ENCODE results near the gene ZNF438. TPM values are rescaled to one million over a fixed set of nuclear protein-coding genes. Genes with fewer than 3 reads are reported as not detected.
"Not testable (repeated sequence)": the region's sequence is repeated elsewhere in the genome, so short reads cannot be mapped to it uniquely, and the experiment has no call there.

Gene ZNF438
- polyA plus RNA-seq, 1 donor: 7.3 TPM

- Histone ChIP-seq H3K27me3 (ENCODE audit: control insufficient read depth, insufficient read depth, low read length) (no peaks in the 10 kb centered on the region), H3K36me3 (ENCODE audit: control insufficient read depth, insufficient read depth, low read length) (no peaks in the 10 kb centered on the region), H3K9me3 (ENCODE audit: control insufficient read depth, low read depth, low read length) (no peaks in the 10 kb centered on the region), H3K27ac (ENCODE audit: low read length) (no peak overlapping the region), H3K4me3 (ENCODE audit: low read length) (no peak overlapping the region), H3K4me1 (ENCODE audit: control insufficient read depth, insufficient read depth, low read length) (no peaks in the 10 kb centered on the region)
- no peak for DNase-seq
Measured at GRCh38 chr10:30943451-30943850, 88.2 kb downstream of the ZNF438 start.

- Histone ChIP-seq H3K9me3 (ENCODE audit: control insufficient read depth, low read depth, low read length) (no peaks in the 10 kb centered on the region), H3K36me3 (ENCODE audit: control insufficient read depth, insufficient read depth, low read length) (no peaks in the 10 kb centered on the region), H3K27me3 (ENCODE audit: control insufficient read depth, insufficient read depth, low read length) (no peaks in the 10 kb centered on the region), H3K27ac (ENCODE audit: low read length) (no peak overlapping the region), H3K4me3 (ENCODE audit: low read length) (no peak overlapping the region), H3K4me1 (ENCODE audit: control insufficient read depth, insufficient read depth, low read length) (no peaks in the 10 kb centered on the region)
- 76% methylated on average over 5 of the region's 6 CpGs for WGBS (ENCODE audit: insufficient coverage, low lambda C conversion rate)
- DNase-seq: no peak
Measured at GRCh38 chr10:30940256-30940655, 91.4 kb downstream of the ZNF438 start.

GRCh38 chr10:30939643-30940251, 91.9 kb downstream of the ZNF438 start:
- H3K4me1 ChIP-seq (ENCODE audit: control insufficient read depth, insufficient read depth, low read length): no peaks in the 10 kb centered on the region
- no peak overlapping the region for H3K27ac ChIP-seq (ENCODE audit: low read length)
- no peaks in the 10 kb centered on the region for H3K27me3 ChIP-seq (ENCODE audit: control insufficient read depth, insufficient read depth, low read length)
- no peaks in the 10 kb centered on the region for H3K9me3 ChIP-seq (ENCODE audit: control insufficient read depth, low read depth, low read length)
- H3K4me3 ChIP-seq (ENCODE audit: low read length): no peak overlapping the region
- no peaks in the 10 kb centered on the region for H3K36me3 ChIP-seq (ENCODE audit: control insufficient read depth, insufficient read depth, low read length)
- no peak for DNase-seq

- no CpG with 5 or more reads among the region's 1 CpG for WGBS (ENCODE audit: insufficient coverage, low lambda C conversion rate)
- H3K27me3 ChIP-seq (ENCODE audit: control insufficient read depth, insufficient read depth, low read length): no peaks in the 10 kb centered on the region
- no peaks in the 10 kb centered on the region for H3K36me3 ChIP-seq (ENCODE audit: control insufficient read depth, insufficient read depth, low read length)
- no peak overlapping the region for H3K27ac ChIP-seq (ENCODE audit: low read length)
- DNase-seq: no peak
- no peak overlapping the region for H3K4me3 ChIP-seq (ENCODE audit: low read length)
- H3K9me3 ChIP-seq (ENCODE audit: control insufficient read depth, low read depth, low read length): peaks cover 5% of the 10 kb centered on the region
- no peaks in the 10 kb centered on the region for H3K4me1 ChIP-seq (ENCODE audit: control insufficient read depth, insufficient read depth, low read length)
Measured at GRCh38 chr10:30935078-30935477, 96.6 kb downstream of the ZNF438 start.

GRCh38 chr10:30931094-30931493, 100.6 kb downstream of the ZNF438 start:
- no peak overlapping the region for H3K27ac ChIP-seq (ENCODE audit: low read length)
- no peak overlapping the region for H3K4me3 ChIP-seq (ENCODE audit: low read length)
- DNase-seq: no peak
- no peaks in the 10 kb centered on the region for H3K36me3 ChIP-seq (ENCODE audit: control insufficient read depth, insufficient read depth, low read length)
- no peaks in the 10 kb centered on the region for H3K4me1 ChIP-seq (ENCODE audit: control insufficient read depth, insufficient read depth, low read length)
- peaks cover 8% of the 10 kb centered on the region for H3K9me3 ChIP-seq (ENCODE audit: control insufficient read depth, low read depth, low read length)
- H3K27me3 ChIP-seq (ENCODE audit: control insufficient read depth, insufficient read depth, low read length): no peaks in the 10 kb centered on the region

- no CpG with 5 or more reads among the region's 23 CpGs for WGBS (ENCODE audit: insufficient coverage, low lambda C conversion rate)
- no peak for DNase-seq
- H3K4me3 ChIP-seq (ENCODE audit: low read length): no peak overlapping the region
- H3K36me3 ChIP-seq (ENCODE audit: control insufficient read depth, insufficient read depth, low read length): no peaks in the 10 kb centered on the region
- peaks cover 8% of the 10 kb centered on the region for H3K9me3 ChIP-seq (ENCODE audit: control insufficient read depth, low read depth, low read length)
- no peaks in the 10 kb centered on the region for H3K27me3 ChIP-seq (ENCODE audit: control insufficient read depth, insufficient read depth, low read length)
- no peaks in the 10 kb centered on the region for H3K4me1 ChIP-seq (ENCODE audit: control insufficient read depth, insufficient read depth, low read length)
- H3K27ac ChIP-seq (ENCODE audit: low read length): no peak overlapping the region
Measured at GRCh38 chr10:30929901-30930520, 101.7 kb downstream of the ZNF438 start.

- not testable (repeated sequence) for H3K27ac ChIP-seq (ENCODE audit: low read length); DNase-seq; H3K27me3 ChIP-seq (ENCODE audit: control insufficient read depth, insufficient read depth, low read length); H3K36me3 ChIP-seq (ENCODE audit: control insufficient read depth, insufficient read depth, low read length); H3K4me1 ChIP-seq (ENCODE audit: control insufficient read depth, insufficient read depth, low read length); H3K4me3 ChIP-seq (ENCODE audit: low read length); H3K9me3 ChIP-seq (ENCODE audit: control insufficient read depth, low read depth, low read length)
- WGBS (ENCODE audit: insufficient coverage, low lambda C conversion rate): no CpG with 5 or more reads among the region's 10 CpGs
Measured at GRCh38 chr10:30929311-30929729, 102.3 kb downstream of the ZNF438 start.

- H3K27me3 ChIP-seq (ENCODE audit: control insufficient read depth, insufficient read depth, low read length): no peaks in the 10 kb centered on the region
- DNase-seq: no peak
- WGBS (ENCODE audit: insufficient coverage, low lambda C conversion rate): 100% methylated on average over 1 of the region's 2 CpGs
- H3K4me3 ChIP-seq (ENCODE audit: low read length): no peak overlapping the region
- peaks cover 3% of the 10 kb centered on the region for H3K36me3 ChIP-seq (ENCODE audit: control insufficient read depth, insufficient read depth, low read length)
- no peaks in the 10 kb centered on the region for H3K4me1 ChIP-seq (ENCODE audit: control insufficient read depth, insufficient read depth, low read length)
- H3K27ac ChIP-seq (ENCODE audit: low read length): no peak overlapping the region
- H3K9me3 ChIP-seq (ENCODE audit: control insufficient read depth, low read depth, low read length): peaks cover 12% of the 10 kb centered on the region
Measured at GRCh38 chr10:30928742-30929141, 102.9 kb downstream of the ZNF438 start.

GRCh38 chr10:30918651-30919050, 113.0 kb downstream of the ZNF438 start:
- no peaks in the 10 kb centered on the region for H3K9me3 ChIP-seq (ENCODE audit: control insufficient read depth, low read depth, low read length)
- H3K27me3 ChIP-seq (ENCODE audit: control insufficient read depth, insufficient read depth, low read length): no peaks in the 10 kb centered on the region
- DNase-seq: no peak
- WGBS (ENCODE audit: insufficient coverage, low lambda C conversion rate): no CpG with 5 or more reads among the region's 2 CpGs
- no peak overlapping the region for H3K27ac ChIP-seq (ENCODE audit: low read length)
- no peaks in the 10 kb centered on the region for H3K4me1 ChIP-seq (ENCODE audit: control insufficient read depth, insufficient read depth, low read length)
- H3K4me3 ChIP-seq (ENCODE audit: low read length): no peak overlapping the region
- no peaks in the 10 kb centered on the region for H3K36me3 ChIP-seq (ENCODE audit: control insufficient read depth, insufficient read depth, low read length)

- WGBS (ENCODE audit: insufficient coverage, low lambda C conversion rate): 100% methylated on average over 1 of the region's 1 CpG
- DNase-seq: no peak
- no peak overlapping the region for H3K4me3 ChIP-seq (ENCODE audit: low read length)
- H3K4me1 ChIP-seq (ENCODE audit: control insufficient read depth, insufficient read depth, low read length): no peaks in the 10 kb centered on the region
- no peak overlapping the region for H3K27ac ChIP-seq (ENCODE audit: low read length)
- H3K9me3 ChIP-seq (ENCODE audit: control insufficient read depth, low read depth, low read length): no peaks in the 10 kb centered on the region
- no peaks in the 10 kb centered on the region for H3K36me3 ChIP-seq (ENCODE audit: control insufficient read depth, insufficient read depth, low read length)
- H3K27me3 ChIP-seq (ENCODE audit: control insufficient read depth, insufficient read depth, low read length): no peaks in the 10 kb centered on the region
Measured at GRCh38 chr10:30917789-30918188, 113.9 kb downstream of the ZNF438 start.

- H3K36me3 ChIP-seq (ENCODE audit: control insufficient read depth, insufficient read depth, low read length): no peaks in the 10 kb centered on the region
- WGBS (ENCODE audit: insufficient coverage, low lambda C conversion rate): 86% methylated on average over 3 of the region's 3 CpGs
- no peak for DNase-seq
- H3K9me3 ChIP-seq (ENCODE audit: control insufficient read depth, low read depth, low read length): no peaks in the 10 kb centered on the region
- H3K4me1 ChIP-seq (ENCODE audit: control insufficient read depth, insufficient read depth, low read length): no peaks in the 10 kb centered on the region
- no peak overlapping the region for H3K27ac ChIP-seq (ENCODE audit: low read length)
- H3K4me3 ChIP-seq (ENCODE audit: low read length): no peak overlapping the region
- no peaks in the 10 kb centered on the region for H3K27me3 ChIP-seq (ENCODE audit: control insufficient read depth, insufficient read depth, low read length)
Measured at GRCh38 chr10:30917067-30917466, 114.6 kb downstream of the ZNF438 start.

Measured in large intestine (tissue), 3 donors.